GM11168 (cell line): Measurements from ENCODE around the gene COLEC11.
"Not testable (repeated sequence)": the region's sequence is repeated elsewhere in the genome, so short reads cannot be mapped to it uniquely, and the experiment has no call there.

Experiments used
- in situ Hi-C: fragments of 300-500 bp; cut with MboI; formaldehyde crosslinking; loops from one replicate; pipeline ENCODE4 v1.12.0; 2022; ENCODE audit warnings: low sequenced_read_pairs; ENCODE audit not compliant: unreplicated experiment

The COLEC11 gene

DNA sequence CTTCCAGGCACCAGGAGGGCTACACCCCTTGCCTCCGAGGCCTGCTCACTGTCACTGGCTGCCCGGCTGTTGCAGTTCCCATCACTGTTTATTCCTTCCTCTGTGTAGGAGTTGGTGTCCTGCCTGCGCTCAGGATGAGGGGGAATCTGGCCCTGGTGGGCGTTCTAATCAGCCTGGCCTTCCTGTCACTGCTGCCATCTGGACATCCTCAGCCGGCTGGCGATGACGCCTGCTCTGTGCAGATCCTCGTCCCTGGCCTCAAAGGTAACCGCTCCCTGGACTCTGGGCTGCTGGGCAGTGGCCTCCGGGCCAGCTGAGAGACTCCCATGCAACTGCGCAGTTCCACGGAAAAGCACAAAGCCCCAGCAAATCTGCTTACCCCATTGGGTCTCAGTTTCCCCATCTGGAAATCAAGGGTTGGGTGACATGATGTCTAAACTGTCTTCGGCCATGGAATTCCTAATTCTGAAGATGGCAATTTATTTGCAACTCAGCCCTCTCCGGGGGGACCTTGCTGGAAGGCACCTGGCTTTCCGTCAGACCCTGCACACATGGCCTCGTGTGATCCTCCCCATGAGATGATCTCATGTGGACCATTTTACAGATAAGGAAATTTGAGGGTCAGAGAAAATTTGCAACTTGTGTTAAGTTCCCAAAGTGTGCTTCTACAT is 9.4 kb downstream of the COLEC11 start:
- in situ Hi-C loops = no loop called here

DNA sequence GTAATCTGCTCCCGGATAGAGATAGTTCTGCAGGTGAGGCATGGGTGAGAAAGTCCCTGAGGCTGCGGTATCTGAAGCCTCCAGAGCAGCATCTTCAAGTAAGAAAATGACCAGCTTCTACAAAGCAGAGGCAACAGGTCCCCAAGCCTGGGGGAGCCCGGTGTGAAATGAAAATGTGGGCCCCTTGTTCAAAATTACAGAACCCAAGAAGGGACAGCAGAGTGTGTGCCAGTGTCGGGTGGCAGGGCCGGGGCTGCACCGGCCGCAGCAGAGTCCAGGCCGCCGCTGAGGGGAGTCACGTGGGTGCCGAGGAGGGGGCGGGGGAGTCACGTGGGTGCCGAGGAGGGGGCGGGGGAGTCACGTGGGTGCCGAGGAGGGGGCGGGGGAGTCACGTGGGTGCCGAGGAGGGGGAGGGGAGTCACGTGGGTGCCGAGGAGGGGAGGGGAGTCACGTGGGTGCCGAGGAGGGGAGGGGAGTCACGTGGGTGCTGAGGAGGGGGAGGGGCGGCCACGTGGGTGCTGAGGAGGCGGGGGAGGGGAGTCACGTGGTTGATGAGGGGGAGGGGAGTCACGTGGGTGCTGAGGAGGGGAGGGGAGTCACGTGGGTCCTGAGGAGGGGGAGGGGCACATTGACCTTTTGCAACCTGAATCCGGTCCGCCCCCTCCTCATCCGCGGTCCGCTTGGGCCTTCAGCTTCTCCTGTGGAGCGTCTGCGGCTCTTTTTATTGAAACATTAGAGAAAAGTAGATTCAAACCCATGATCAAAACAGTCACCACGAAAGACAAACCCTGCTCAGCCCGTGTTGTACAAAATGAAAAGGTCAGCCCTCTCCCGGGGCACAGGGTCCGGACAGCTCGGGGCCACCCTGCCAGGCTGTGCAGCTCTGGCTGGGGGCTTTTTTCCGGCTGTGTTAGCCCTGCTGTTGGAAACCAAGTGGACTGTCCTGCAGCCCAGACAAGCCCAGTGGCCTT is 10.4 kb downstream of the COLEC11 start:
- in situ Hi-C loops = no loop called here

DNA sequence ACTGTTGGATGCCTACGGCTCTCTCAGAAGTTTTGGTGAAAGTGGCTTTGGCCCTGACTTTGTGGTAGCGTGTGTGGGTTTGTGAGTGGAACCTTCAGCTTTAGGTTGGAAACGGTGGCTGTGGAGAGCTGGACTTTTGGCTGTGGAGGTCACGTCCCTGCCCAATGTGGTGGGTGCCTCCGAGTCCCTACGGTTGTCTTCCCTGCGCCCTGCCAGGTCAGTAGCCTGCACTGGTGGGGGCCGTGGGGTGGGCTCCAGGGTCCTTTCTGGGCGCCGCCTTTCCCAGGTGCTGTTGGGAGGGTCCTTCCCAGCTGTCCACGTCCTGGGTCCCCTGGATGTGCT is 11.1 kb downstream of the COLEC11 start:
- in situ Hi-C loops = no loop called here

DNA sequence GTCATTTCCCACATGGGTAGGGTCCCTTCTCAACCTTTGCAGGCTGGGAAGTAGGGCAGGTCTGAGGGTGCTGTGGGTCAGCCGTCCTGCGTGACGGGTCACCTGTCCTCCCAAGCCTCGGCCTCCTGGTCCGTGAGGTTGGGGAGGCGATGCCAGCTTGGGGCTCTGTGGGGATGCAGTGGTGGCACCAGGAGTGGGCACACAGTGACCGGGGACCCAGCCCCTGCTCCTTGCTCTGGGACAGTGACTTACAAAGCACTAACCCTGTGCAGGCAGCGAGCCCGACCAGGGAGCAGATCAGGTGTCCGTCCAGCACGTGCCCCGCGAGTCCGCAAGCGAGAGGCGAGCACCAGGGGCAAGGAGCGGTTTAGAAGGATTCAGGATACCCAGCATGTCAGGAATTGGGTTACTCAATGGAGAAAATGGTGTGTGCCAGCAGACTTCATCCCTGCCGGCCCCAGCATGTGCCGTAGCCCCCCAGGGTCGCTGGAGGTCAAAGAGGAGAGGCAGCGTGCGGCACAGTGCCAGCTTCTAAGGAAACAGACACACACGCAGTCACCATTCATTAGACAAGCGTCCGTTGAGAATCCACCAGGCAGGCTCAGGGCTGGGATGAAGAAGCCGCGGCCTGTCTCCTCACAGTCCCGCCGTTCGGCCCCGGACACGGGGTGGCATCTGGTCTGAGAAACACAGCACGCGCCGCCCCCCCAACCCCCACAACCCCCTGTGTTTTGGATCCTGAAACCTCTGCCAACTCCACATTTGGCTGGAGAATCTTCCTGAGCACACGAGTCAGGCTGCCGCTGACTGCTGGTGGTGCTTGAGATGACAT is 11.7 kb downstream of the COLEC11 start:
- in situ Hi-C loops = no loop called here

DNA sequence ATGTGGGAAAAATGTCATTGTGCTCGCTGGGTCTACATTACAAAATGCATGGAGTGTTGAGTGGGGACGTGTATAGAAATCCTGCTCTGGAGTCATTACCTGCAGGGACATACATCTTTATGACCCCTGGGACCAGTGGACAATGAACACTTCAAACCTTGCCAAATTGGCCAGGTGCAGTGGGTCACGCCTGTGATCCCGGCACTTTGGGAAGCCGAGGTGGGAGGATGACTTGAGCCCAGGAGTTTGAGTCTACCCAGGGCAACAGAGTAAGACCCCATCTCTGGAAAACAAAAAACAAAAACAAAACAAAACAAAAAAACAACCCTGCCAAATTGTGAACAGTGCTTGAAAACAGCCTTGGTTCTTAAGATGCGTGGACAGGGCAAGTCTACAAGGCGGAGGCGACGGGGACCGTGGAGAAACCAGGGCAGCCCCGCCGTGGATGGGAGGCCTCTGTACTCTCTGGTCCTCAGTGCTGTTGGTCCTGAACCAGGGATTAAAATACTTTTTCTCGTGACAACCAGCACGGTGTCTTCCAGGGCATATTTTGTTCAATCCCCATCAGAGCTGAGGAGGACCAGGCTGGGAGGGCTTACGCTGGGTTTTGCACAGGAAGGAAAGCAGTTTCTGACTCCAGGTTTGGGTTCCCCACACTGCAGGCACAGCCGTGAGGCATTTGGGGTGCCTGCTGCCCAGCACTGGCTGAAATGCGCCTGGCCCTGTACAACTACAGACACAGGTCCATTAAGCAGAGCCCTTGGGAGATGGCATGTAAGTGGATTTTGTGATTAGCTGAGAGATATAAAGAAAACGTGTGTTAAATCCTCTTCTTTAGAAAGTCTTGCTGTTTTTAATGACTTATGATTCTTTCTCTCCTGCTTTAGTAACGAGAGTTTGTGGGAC is 13.7 kb downstream of the COLEC11 start:
- in situ Hi-C loops = no loop called here

DNA sequence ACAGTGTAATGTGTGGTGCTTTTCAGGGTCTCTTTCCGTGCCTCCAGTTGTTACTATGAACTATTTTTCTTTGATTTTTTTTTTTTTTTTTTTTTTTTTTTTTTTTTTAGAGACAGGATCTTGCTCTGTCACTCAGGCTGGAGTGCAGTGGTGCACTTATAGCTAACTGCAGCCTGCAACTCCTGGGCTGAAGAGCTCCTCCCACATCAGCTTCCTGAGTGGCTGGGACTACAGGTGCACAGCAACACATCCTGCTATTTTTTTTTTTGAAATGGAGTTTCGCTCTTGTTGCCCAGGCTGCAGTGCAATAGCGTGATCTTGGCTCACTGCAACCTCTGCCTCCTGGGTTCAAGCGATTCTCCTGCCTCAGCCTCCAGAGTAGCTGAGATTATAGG is 14.4 kb downstream of the COLEC11 start:
- in situ Hi-C loops = not testable (repeated sequence)

DNA sequence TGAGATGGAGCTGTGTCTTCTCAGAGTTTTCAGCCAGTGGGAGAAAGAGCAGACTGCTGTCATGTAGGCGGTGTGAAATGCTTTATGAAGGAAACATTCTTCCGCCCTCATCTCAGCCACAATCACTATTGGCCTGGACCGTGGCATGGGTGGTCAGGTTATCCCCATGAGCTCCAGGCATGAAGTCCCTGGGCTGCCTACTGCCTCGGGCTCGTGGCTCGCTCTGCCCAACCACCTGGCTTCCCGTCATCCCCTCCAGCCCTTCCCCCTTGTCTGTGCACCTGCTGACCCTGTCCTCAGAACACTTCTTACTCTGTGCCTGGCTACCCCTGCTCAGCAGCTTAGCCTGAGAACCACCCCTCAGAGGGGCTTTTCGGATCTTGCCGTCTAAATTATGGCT is 15.5 kb downstream of the COLEC11 start:
- in situ Hi-C loops = no loop called here

DNA sequence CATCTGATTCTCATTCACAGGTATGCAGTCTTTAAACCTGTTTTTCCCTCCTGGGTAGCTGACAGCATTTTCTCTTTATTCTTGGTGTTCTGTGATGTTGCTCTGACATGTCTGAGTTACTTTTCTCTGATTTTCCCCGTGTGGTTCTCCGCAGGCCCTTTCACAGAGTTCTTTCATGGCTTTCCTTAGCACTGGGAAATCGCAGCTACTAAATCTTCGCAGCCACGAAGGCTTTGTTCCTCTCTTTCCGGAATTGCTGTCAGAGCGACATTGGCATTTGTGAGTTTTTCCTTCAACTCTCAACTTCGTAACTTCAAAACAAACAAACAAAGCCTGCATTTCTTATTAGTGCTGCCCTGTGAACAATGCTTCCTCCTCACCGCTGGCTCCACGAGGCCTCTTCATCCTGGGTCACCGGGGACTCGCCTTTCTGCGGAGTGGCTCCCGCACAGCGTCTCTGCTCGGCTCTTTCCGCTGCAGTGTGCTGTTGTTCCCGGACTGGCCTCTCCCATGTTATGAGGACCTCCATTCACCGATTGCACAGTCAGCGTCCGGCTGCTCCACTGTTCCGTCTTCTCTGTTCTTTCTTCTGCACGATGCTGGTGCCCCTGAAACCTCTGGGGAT is 16.1 kb downstream of the COLEC11 start:
- in situ Hi-C loops = no loop called here

DNA sequence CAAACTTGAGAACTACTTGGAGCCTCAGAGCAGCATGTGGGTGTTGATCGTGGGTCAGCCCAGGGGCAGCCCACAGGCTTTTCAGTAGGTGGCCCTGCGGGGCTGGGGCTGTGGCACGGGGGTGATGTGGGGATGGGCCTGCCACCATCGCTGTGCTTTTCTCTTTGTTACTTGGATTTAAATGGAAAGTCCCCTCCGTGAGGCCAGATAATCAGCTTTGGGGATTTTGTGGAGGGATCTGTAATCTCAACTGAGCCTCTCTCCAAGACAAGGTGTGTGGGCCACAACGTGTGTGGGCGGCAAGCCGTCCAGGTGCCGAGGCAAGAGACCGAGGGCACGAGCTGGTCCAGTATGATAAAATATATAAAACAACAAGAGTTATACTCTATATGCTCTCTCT is 16.7 kb downstream of the COLEC11 start:
- in situ Hi-C loops = no loop called here

DNA sequence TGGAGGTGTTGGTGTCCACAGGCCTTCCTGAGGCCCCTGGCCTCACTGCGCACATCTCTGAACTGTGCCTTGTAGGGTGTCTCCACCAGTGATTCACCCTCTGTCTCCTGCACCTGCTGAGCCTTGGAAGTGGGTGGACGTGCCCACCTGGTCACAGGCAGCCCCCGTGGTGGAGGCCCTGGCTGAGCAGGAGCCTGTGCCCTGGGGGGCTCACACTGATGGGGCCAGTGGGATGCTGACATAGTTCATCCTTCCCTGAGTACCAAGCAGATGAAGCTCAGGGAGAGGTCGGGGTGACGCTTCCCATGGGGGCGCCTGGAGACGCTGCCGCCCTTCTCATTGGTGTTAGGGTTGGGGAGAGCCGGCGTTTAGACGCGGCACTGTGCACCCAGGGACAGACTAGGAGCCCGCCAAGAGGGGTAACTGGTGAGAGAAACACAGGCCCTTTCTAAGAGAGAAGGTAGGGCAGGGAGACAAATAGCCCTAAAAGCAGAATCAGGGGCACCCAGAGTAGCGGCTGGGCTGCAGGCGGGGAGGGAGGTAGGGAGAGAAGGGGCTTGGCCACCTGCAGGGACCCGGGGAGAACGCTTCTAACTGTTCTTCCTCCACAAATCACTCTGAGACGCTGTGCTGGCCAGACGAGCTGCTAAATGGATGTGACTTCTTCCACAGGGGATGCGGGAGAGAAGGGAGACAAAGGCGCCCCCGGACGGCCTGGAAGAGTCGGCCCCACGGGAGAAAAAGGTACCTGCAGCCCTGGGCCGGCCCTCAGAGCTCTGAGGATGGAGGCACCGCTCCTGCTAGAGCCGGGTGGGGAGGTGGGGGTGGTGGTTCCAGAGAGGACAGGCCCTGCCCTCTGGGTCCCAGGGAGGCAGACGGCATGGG is 18.0 kb downstream of the COLEC11 start:
- in situ Hi-C loops = no loop called here

DNA sequence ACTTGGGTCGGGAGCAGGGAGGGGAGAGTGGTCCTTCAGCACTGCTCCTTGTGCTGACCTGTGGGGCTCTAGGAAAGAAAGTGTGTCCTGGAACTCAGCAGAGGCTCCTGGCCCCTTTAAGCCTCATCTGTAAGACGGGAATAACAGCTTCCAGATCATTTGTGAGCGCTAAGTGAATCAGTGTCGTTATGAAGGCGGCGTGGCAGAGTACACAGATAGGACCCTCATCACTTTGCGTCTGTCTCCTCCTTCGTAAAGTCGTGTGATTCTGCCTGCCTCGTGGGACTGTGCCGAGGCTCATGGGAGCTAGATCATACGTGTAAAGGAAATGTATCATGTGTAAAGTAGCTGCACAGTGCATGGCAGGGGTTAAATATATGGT is 18.6 kb downstream of the COLEC11 start:
- in situ Hi-C loops = no loop called here

DNA sequence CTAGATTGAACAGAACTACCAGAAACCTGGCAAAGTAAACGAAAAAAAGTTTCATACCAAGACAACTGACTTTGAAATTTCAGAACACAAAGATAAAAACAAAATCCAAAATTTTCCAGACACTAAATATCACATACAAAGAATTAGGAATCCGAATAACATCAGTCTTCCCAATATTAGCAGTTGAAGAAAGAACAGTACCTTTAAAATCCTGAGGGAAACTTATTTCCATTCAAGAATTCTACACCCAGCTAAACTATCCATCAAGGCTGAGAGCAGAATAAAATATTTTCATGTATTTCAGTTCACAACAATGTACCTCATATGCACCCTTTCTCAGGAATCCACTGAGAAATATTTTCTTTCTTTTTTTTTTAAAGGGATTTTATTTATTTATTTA is 19.8 kb downstream of the COLEC11 start:
- in situ Hi-C loops = not testable (repeated sequence)

DNA sequence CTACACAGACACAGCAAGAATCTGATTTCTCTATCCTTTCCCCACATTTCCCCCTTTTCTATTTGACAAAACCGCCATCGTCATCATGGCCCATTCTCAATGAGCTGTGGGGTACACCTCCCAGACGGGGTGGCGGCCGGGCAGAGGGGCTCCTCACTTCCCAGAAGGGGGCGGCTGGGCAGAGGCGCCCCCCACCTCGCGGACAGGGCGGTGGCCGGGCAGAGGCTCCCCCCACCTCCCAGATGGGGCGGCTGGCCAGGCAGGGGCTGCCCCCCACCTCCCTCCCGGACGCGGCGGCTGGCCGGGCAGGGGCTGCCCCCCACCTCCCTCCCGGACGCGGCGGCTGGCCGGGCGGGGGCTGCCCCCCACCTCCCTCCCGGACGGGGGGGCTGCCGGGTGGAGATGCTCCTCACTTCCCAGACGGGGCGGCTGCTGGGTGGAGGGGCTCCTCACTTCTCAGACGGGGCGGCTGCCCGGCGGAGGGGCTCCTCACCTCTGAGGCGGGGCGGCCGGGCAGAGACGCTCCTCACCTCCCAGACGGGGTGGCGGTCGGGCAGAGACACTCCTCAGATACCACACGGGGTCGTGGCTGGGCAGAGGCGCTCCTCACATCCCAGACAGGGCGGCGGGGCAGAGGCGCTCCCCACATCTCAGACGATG is 20.8 kb downstream of the COLEC11 start:
- in situ Hi-C loops = not testable (repeated sequence)

DNA sequence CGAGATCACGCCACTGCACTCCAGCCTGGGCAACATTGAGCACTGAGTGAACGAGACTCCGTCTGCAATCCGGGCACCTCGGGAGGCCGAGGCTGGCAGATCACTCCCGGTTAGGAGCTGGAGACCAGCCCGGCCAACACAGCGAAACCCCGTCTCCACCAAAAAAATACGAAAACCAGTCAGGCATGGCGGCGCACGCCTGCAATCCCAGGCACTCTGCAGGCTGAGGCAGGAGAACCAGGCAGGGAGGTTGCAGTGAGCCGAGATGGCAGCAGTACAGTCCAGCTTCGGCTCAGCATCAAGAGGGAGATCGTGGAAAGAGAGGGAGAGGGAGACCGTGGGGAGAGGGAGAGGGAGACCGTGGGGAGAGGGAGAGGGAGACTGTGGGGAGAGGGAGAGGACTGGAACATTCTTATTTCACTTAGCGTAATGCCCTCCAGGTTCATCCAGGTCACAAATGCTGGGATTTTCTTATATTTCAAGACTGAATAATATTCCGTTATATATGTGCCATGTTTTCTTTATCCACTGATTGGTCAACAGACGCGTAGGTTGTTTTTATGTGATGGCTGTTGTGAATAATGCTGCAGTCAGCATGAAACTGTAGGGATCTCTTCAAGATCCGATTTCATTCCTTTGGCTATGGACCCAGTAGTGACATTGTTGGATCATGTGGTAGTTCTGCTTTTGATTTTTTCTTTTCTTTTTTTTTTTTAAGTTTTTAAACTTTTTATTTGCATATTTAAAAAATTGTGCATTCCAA is 21.7 kb downstream of the COLEC11 start:
- in situ Hi-C loops = not testable (repeated sequence)

DNA sequence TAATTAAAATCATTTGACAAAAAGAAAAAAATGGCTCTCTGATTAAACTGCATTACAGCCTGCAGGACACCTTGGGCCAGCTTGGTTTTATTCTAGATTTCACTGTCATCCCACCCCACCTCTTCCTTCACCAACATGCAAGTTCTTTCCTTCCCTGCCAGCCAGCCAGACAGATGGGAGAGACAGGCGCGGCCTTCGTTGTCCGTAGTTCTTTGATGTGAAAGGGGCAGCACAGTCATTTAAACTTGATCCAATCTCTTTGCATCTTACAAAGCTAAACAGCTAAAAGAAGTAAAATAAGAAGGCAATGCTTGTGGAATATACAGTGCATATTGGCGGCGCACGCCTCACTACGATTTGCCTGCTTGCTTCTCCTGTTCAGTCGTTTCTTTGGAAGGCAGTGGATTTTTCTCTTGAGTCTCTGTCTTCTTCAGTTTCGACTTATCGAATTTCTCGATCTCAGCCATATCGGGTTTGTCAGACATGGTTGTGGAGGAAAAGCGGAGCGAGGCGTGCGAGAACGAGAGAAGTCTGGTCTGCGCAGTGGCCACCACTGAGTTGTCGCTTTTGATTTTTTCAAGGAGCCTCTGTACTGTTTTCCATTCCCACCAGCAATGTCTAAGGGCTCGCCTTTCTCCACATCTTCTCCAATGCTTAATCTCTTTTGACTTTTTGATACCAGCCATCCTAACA is 22.4 kb downstream of the COLEC11 start:
- in situ Hi-C loops = no loop called here

DNA sequence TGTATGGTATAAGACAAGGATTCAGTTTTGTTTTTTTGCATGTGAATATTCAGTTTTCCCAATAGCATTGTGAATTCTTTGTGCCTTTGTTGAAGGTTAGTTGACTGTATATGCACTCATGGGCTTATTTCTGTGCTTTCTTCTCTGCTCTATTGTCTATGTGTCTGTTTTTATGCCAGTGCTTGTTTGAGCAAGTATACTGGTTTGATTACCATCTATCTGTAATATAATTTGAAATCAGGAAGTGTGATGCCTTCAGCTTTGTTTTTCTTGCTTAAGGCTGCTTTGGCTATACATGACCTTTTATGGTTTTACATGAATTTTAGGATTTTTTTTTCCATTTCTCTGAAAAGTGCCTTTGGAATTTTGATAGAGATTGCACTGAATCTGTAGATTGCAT is 23.5 kb downstream of the COLEC11 start:
- in situ Hi-C loops = no loop called here

DNA sequence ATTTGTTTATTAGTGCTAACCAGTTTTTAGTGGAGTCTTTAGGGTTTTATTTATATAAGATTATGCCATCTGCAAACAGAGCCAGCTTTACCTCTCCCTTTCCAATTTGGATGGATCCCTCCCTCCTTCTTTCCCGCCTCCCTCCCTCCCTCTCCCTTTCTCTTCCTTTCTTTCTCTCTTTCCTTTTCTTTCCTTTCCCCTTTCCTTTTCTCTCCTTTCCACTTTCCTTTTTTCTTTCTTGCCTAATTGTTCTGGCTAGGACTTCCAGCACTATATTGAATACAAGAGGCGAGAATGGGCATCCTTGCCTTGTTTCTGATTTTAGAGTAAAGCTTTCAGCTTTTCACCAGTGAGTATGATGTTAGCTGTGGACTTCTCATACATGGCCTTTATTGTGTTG is 24.1 kb downstream of the COLEC11 start:
- in situ Hi-C loops = no loop called here
